Neural crest cell (in vitro differentiated cells): ENCODE data around the gene LPCAT2. TPM values are rescaled to one million over a fixed set of nuclear protein-coding genes. Genes with fewer than 3 reads are reported as not detected.

Experiments used
- DNase-seq: peaks from one replicate; pipeline ENCODE4 v3.0.0; 2021; ENCODE audit warnings: low read depth, mixed read lengths, low spot score
- H3K27ac Mint-ChIP-seq: one replicate; pipeline ENCODE4 v1.8.0; 2021; ENCODE audit warnings: mild to moderate bottlenecking, mixed read lengths; ENCODE audit not compliant: unreplicated experiment
- H3K27me3 Mint-ChIP-seq: 2 replicates; pipeline ENCODE4 v1.8.0; 2021; ENCODE audit warnings: low read depth, mild to moderate bottlenecking, mixed read lengths
- H3K36me3 Mint-ChIP-seq: 2 replicates; pipeline ENCODE4 v1.8.0; 2021; ENCODE audit warnings: low read depth, mild to moderate bottlenecking, mixed read lengths
- H3K4me1 Mint-ChIP-seq: 2 replicates; pipeline ENCODE4 v1.8.0; 2021; ENCODE audit warnings: mixed read lengths
- H3K4me3 Mint-ChIP-seq: one replicate; pipeline ENCODE4 v1.8.0; 2021; ENCODE audit warnings: mild to moderate bottlenecking, mixed read lengths
- H3K9me3 Mint-ChIP-seq: 2 replicates; pipeline ENCODE4 v1.8.0; 2021; ENCODE audit warnings: mixed read lengths
- total RNA-seq: library from RNA; stranded (reverse); gene quantifications from 2 replicates; pipeline ENCODE4 v1.2.1, GENCODE V29; 2021
- TF ChIP-seq, protein P1 (sequence below): fragments of 200-600 bp; sonication (generic); conservative IDR thresholded peaks from 2 replicates; pipeline ENCODE4 v1.5.0; 2021; ENCODE audit warnings: antibody characterized with exemption, mild to moderate bottlenecking

LPCAT2 gene
- total RNA-seq, 1 donor from 2014 or later, result 7.2 TPM

DNA sequence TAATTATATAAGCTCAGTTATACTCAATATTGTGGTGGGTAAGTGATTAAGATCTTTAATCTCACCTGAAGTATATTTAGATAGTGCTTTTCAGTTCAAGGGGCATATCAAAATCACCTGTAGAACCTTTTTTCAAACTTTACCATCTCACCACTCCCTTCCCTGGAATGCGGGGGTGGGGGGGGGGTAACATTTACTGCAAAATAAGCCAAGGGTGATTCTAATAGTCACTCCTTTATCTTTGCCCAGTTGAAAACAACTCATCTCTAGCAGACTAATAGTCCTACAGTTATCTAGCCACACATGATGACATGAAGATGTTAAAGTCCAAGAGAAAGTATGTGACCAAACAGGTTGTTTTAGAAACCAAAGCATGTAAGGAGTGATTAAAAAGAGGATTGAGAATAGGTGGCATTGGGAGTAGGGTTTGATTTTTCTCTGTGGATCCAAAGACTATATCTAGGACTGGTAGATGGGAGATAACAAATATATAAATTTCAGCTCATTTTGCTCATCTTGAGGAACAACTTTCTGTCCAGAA is 21.5 kb downstream of the LPCAT2 start:
- H3K27ac Mint-ChIP-seq, result no peak overlapping the region
- no peak for DNase-seq

DNA sequence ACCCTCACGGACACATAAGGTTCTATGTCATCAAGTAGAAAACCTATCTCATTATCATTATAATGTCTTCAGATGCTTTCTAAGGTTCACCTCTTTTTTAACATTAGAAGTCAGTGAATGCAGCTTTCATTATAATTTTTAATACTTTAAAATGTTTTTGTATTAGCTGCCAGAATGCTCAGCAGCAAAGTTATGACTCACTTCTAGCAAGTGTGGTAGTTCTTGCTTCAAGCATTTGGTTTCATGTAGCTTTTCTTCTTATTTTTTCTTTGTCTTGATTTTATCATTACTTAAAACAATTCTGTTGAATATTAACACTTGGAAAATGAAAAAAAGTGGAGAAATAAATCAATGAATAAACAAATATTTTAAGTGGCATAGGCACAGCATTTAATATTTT is 23.4 kb downstream of the LPCAT2 start:
- TF ChIP-seq, protein P1, sequence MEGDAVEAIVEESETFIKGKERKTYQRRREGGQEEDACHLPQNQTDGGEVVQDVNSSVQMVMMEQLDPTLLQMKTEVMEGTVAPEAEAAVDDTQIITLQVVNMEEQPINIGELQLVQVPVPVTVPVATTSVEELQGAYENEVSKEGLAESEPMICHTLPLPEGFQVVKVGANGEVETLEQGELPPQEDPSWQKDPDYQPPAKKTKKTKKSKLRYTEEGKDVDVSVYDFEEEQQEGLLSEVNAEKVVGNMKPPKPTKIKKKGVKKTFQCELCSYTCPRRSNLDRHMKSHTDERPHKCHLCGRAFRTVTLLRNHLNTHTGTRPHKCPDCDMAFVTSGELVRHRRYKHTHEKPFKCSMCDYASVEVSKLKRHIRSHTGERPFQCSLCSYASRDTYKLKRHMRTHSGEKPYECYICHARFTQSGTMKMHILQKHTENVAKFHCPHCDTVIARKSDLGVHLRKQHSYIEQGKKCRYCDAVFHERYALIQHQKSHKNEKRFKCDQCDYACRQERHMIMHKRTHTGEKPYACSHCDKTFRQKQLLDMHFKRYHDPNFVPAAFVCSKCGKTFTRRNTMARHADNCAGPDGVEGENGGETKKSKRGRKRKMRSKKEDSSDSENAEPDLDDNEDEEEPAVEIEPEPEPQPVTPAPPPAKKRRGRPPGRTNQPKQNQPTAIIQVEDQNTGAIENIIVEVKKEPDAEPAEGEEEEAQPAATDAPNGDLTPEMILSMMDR, result no peak
- Mint-ChIP-seq H3K4me1 (no peaks in the 10 kb centered on the region), H3K9me3 (no peaks in the 10 kb centered on the region), H3K27me3 (no peaks in the 10 kb centered on the region), H3K27ac (no peak overlapping the region), H3K36me3 (no peaks in the 10 kb centered on the region), H3K4me3 (no peak overlapping the region)
- DNase-seq, result no peak

More for the DNA sequence above, 21.5 kb downstream of the LPCAT2 start:
- TF ChIP-seq, protein P1, result no peak
- no peak overlapping the region for H3K4me3 Mint-ChIP-seq
- H3K27me3 Mint-ChIP-seq, result no peaks in the 10 kb centered on the region
- H3K9me3 Mint-ChIP-seq, result no peaks in the 10 kb centered on the region
- H3K36me3 Mint-ChIP-seq, result no peaks in the 10 kb centered on the region
- no peaks in the 10 kb centered on the region for H3K4me1 Mint-ChIP-seq

DNA sequence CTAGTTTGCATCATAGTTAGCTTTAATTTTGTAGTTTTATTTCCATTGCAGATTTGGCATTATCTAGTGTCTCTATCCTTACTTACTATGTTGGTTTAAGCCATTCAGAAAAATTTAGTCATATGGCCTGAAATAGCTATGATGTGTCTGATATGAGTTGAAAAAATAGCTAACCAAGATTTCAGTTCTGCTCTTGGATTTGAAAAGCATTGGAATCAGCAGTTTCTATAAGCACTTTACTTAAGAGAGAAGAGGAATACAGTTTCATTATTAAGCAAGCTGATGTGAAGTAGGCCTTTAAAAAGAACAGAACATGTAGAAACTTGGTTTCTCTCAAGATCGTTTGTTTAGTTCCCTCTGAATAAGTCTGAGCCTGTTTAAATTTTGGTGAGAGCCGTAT is 25.9 kb downstream of the LPCAT2 start:
- DNase-seq, result no peak
- H3K4me3 Mint-ChIP-seq, result no peak overlapping the region
- no peaks in the 10 kb centered on the region for H3K36me3 Mint-ChIP-seq
- H3K4me1 Mint-ChIP-seq, result peaks cover 6% of the 10 kb centered on the region
- H3K9me3 Mint-ChIP-seq, result no peaks in the 10 kb centered on the region
- no peak overlapping the region for H3K27ac Mint-ChIP-seq
- no peaks in the 10 kb centered on the region for H3K27me3 Mint-ChIP-seq
- TF ChIP-seq, protein P1, result no peak

DNA sequence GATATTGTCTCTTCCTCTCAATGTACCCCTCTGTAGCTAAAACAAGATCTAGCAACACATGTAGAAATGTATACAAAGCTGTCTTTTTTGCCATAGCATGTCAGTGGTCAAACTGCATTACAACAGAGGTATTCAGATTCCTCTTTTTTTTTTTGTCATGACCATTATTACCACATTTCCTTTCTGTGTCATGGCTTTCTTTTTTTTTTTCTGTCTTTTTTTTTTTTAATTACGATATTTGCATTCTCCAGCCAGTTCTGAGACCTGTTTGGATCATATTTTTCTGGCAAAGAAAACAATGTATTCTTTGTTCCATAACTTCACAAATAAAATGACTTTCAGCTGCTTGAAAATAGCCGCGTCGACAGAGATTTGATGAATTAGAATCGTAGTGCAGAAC is 30.2 kb downstream of the LPCAT2 start:
- no peaks in the 10 kb centered on the region for H3K27me3 Mint-ChIP-seq

DNA sequence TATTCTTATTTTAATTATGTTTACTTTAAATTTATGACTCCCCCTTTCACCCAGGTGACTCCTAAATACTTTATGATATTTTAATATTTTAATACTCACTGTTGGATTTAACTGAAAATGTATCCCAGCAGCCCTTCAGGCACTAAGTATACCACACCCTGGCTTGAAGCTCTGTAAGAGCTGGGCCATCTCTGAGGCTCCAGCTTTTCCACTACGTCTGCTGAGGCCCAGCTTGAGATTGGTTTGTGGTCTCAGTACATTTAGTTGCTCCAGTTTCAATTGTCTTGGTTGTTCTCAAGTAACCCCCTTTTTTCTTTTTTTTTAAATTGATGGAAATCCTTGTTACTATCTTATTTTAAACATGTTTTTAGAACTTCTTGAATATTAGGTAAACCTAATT is 30.6 kb downstream of the LPCAT2 start:
- Mint-ChIP-seq H3K4me1 (peaks cover 10% of the 10 kb centered on the region), H3K36me3 (no peaks in the 10 kb centered on the region)
- TF ChIP-seq, protein P1, result no peak

More for the DNA sequence above, 30.2 kb downstream of the LPCAT2 start:
- H3K9me3 Mint-ChIP-seq, result no peaks in the 10 kb centered on the region
- peak overlapping the region; percentile 63 for H3K27ac Mint-ChIP-seq
- H3K36me3 Mint-ChIP-seq, result no peaks in the 10 kb centered on the region
- no peak for DNase-seq
- TF ChIP-seq, protein P1, result no peak
- H3K4me1 Mint-ChIP-seq, result peaks cover 10% of the 10 kb centered on the region
- peak overlapping the region; percentile 4 for H3K4me3 Mint-ChIP-seq

More for the DNA sequence above, 30.6 kb downstream of the LPCAT2 start:
- DNase-seq, result no peak
- Mint-ChIP-seq H3K4me3 (no peak overlapping the region), H3K27ac (no peak overlapping the region), H3K9me3 (no peaks in the 10 kb centered on the region), H3K27me3 (no peaks in the 10 kb centered on the region)
